Keratinocyte (primary cell): ENCODE measurements around the gene DDB1.

Experiments used
- EZH2 ChIP-seq: IDR thresholded peaks from one replicate; pipeline ENCODE4 v1.6.1; 2012; ENCODE audit warnings: inconsistent platforms, mild to moderate bottlenecking, low read length, moderate library complexity
- TF ChIP-seq, protein P1 (sequence below), 3 experiments: IDR thresholded peaks in 1 of 3; conservative IDR thresholded peaks in 1 of 3; optimal IDR thresholded peaks in 1 of 3; 2 replicates in 2 of 3; 3 replicates in 1 of 3; pipeline versions ENCODE3 to v1.5.1; 2011; ENCODE audit warnings: low read length in 3 of 3, mild to moderate bottlenecking in 3 of 3, moderate library complexity in 2 of 3, control low read depth in 1 of 3, inconsistent platforms in 1 of 3; ENCODE audit not compliant: insufficient read depth in 2 of 3; ENCODE audit errors: extremely low read depth in 1 of 3

GRCh38 chr11:61294717-61295595 is 37.9 kb downstream of the DDB1 start, which contains the start of gene VWCE:
- no peak for TF ChIP-seq EZH2
- TF ChIP-seq, protein P1, sequence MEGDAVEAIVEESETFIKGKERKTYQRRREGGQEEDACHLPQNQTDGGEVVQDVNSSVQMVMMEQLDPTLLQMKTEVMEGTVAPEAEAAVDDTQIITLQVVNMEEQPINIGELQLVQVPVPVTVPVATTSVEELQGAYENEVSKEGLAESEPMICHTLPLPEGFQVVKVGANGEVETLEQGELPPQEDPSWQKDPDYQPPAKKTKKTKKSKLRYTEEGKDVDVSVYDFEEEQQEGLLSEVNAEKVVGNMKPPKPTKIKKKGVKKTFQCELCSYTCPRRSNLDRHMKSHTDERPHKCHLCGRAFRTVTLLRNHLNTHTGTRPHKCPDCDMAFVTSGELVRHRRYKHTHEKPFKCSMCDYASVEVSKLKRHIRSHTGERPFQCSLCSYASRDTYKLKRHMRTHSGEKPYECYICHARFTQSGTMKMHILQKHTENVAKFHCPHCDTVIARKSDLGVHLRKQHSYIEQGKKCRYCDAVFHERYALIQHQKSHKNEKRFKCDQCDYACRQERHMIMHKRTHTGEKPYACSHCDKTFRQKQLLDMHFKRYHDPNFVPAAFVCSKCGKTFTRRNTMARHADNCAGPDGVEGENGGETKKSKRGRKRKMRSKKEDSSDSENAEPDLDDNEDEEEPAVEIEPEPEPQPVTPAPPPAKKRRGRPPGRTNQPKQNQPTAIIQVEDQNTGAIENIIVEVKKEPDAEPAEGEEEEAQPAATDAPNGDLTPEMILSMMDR (optimal IDR thresholded peaks at IDR 0.05 in 1 of 3, IDR thresholded peaks at IDR 0.05 in 1 of 3, conservative IDR thresholded peaks at IDR 0.05 in 1 of 3; ENCODE audit: extremely low read depth in 1 of 3, insufficient read depth in 2 of 3, low read length in 3 of 3) = peak; percentile 21 to 60 (median 43)
